GM20000 (cell line): ENCODE measurements around the gene SMIM26.
"Not testable (repeated sequence)": the region's sequence is repeated elsewhere in the genome, so short reads cannot be mapped to it uniquely, and the experiment has no call there.

Experiments used
- DNase-seq: peaks from one replicate; pipeline ENCODE4 v3.0.0; 2012; ENCODE audit warnings: low spot score
- TF ChIP-seq, protein P1 (sequence below): IDR thresholded peaks from 2 replicates; pipeline ENCODE4 v1.5.1; 2012; ENCODE audit warnings: mild to moderate bottlenecking, control low read depth; ENCODE audit errors: extremely low read depth, missing control alignments

Gene SMIM26, protein sequence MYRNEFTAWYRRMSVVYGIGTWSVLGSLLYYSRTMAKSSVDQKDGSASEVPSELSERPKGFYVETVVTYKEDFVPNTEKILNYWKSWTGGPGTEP

GRCh38 chr20:18566892-18567738 is at the start of gene SMIM26:
SMIM26 (plus strand) TSS chr20:18567432; CDS start chr20:18567479, 47 bp downstream.
- DNase-seq: peak; percentile 91

DNA sequence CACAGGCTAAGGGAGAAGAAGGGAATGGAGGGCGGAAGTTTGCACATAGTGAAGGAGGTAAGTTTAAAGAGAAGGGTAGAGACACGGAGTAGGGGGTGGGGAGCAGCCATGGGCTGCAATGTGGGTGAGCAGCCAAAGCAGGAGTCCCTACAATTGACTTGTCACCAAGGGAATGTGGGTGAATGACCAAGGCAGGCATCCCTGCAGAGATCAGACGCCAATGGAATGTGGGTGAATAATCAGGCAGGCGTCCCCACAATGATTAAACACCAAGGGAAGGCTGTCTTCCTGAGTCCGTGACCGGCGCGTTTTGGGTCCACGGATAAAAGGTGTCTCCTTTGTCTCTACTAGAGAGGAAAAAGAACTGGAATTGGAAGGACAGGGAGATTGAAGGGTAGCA is 45.2 kb upstream of the SMIM26 start:
- DNase-seq: not testable (repeated sequence)

More at GRCh38 chr20:18566892-18567738, at the start of gene SMIM26:
- TF ChIP-seq, protein P1, sequence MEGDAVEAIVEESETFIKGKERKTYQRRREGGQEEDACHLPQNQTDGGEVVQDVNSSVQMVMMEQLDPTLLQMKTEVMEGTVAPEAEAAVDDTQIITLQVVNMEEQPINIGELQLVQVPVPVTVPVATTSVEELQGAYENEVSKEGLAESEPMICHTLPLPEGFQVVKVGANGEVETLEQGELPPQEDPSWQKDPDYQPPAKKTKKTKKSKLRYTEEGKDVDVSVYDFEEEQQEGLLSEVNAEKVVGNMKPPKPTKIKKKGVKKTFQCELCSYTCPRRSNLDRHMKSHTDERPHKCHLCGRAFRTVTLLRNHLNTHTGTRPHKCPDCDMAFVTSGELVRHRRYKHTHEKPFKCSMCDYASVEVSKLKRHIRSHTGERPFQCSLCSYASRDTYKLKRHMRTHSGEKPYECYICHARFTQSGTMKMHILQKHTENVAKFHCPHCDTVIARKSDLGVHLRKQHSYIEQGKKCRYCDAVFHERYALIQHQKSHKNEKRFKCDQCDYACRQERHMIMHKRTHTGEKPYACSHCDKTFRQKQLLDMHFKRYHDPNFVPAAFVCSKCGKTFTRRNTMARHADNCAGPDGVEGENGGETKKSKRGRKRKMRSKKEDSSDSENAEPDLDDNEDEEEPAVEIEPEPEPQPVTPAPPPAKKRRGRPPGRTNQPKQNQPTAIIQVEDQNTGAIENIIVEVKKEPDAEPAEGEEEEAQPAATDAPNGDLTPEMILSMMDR: no peak

DNA sequence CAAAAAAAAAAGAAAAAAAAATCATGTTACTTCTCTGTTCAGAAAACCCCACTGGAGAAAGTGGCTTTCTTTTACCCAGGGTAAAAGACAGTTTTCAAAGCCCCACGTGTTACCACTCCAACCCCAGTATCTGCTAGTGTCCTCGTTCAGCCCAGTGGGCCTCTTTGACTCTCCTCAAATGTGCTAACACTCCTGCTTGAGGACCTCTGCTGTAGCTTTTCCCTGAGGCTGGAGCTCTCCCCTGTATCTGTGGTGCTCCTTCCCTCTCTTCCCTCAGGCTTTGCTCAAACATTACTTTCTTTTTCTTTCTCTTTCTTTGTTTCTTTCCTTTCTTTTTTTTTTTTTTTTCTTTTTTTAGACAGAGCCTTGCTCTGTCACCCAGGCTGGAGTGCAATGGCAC is 44.2 kb upstream of the SMIM26 start:
- DNase-seq: no peak
- TF ChIP-seq, protein P1: no peak

DNA sequence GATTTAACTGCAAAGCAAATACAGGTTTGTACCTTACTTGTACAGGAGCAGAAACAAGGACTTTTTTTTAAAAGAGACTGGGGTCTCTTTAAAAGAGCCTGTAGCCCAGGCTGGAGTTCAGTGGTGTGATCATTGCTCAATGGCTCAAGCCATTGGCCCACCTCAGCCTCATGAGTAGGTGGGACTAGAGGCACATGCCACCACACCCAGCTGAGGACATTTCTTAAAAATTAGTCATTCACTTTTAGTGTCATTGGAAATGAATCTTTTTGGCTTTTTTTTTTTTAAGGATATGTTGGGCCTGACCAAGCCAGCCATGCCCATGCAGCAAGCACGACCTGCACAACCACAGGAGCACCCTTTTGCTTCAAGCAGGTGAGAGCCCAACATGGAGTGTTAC is 42.6 kb upstream of the SMIM26 start:
- no peak for DNase-seq
- TF ChIP-seq, protein P1: no peak

DNA sequence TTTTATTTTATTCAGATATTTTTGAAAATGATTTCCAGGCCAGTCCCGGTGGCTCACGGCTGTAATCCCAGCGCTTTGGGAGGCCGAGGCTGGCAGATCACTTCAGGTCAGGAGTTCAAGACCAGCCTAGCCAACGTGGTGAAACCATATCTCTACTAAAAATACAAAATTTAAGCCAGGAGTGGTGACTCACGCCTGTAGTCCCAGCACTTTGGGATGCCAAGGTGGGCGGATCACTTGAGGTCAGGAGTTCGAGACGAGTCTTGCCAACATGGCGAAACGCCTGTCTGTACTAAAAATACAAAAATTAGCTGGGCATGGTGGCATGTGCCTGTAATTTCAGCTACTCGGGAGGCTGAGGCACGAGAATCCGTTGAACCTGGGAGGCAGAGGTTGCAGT is 40.5 kb upstream of the SMIM26 start:
- DNase-seq: not testable (repeated sequence)

- DNase-seq: no peak
- TF ChIP-seq, protein P1: no peak
These were observed 39.9 kb upstream of the SMIM26 start for GRCh38 chr20:18527339-18527738.

GRCh38 chr20:18527836-18528235 is 39.4 kb upstream of the SMIM26 start:
- no peak for DNase-seq
- TF ChIP-seq, protein P1: no peak

DNA sequence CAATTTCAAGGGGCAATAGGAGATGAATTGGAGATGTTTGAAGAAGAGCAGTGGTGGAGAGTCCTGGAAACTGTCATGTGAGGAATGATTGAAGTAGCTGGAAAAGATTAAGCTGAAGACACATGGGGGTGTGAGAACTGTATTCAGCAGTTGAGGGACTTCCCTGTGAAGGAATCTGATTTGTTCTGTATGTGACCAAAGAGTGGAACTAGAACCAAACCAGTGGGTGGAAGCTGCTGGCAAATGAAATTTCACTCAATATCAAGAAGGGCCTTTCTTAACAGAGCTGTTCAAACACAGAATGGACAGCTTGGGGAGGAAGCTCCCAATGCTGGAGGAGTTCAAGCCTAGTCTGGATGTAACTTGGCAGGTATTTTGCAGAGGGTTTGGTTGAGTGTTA is 38.2 kb upstream of the SMIM26 start:
- TF ChIP-seq, protein P1: no peak
- no peak for DNase-seq
